Activated T-cell treated with anti-CD3 and anti-CD28 coated beads, Interleukin-2, amount 50 U/mL, for 48 hours (primary cell): ENCODE results near the gene ARL4A.

Experiments used
- DNase-seq, 2 experiments: peaks; one replicate each; pipeline ENCODE4 v3.0.0-alpha.2; 2020

The ARL4A gene

DNA sequence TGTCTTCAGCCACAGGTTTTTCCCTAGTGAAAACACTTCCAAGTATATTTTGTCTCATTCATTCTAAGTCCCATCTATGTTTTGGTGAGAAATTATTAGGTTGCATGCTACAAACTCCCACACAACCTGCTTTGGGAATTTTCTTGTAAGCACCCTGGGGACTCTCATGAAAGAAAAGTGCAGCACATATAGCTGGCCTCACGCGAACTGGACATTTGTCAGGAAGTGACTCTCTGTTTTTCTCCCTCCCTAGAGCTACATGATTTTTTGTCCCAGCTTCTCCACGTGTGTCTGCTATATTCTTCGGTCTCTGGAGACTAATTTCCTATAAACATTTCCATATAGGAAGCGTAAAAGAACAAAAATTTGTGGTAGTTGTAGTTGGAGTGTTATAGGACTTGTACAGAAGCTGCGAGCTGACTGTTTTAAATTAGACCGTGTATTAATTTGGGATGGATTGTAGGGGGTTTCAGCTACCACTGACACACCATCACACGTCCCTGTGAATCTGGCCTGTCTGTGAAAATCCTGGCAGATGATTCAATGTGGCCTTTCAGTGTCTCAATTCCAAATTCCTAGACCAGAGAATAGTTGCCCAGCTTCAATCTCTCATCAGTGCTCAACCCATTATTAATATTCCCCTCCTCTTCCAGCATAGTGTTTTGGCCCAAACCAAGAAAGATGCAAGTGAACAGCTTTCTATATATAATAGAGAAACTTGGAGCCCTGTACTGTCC is 40.2 kb downstream of the ARL4A start:
- no peak for DNase-seq

DNA sequence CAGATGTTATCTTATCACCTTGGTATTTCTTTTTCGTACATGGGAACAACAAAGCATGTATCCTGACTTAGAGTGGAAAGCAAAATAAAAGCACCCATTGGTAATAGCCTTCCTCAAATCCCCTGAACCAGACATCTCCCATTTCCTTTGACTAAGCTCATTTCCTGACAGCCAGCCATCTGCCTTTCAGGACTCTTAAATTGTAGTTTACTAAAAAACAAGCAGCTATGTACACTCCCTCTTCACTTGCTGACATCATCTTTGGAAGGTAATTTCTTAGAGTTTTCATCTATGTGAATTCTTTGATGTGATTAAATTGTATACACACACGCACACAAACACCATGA is 40.7 kb downstream of the ARL4A start:
- no peak for DNase-seq

DNA sequence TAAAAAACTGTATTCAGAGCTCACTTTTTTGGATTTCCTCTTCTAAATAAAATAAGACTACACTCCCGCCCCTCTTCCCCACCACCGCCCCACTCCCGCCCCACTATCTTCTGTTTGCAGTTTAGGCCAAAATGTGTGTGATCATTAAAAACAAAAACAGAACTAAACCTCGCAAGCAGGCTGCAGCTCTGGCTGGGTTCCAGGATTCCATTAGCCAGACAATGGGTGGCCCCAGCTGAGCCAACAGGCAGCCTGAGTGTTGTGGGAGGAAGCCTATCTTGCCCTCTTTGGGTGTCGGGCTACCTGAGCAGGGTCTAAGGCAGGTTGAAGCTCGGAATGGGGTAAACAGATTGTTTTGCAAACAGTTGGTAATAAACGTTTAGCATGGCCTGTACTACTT is 41.7 kb downstream of the ARL4A start:
- DNase-seq, result no peak

DNA sequence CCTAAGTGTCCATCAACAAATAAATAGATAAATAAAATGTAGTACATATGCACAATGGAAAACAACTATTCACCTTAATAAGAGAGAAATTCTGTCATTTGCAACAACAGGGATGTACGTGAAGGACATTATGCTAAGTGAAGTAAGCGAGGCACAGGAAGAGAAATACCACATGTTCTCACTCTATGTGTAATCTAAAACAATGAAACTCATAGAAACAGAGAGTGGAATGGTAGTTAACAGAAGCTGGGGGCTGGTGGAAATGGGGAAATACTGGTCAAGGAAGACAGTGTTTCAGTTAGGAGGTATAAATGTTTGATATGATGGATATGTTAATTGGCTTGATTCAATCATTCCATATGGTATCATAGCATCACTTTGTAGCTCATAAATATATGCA is 43.1 kb downstream of the ARL4A start:
- DNase-seq, result no peak

DNA sequence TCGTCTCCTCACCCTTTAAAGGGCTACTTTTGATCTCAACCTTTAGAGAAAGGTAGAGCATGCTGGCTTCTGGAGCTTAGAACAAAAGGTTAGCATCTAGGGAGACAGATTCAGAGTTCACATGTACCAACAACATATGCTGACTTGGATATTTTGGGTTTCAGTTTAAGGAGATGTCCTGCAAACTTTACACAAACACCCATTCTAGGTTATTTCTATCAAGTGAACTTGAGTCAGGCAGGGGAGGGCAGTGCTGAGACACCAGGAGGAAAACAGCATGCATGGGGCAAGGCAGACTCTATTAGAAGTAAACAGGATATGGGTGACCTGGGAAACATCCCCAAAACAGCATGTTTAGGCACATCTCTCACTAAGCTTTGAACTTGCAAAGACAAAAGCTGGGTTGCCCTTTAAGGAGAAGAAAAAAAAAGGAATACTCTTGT is 43.8 kb downstream of the ARL4A start:
- no peak for DNase-seq

DNA sequence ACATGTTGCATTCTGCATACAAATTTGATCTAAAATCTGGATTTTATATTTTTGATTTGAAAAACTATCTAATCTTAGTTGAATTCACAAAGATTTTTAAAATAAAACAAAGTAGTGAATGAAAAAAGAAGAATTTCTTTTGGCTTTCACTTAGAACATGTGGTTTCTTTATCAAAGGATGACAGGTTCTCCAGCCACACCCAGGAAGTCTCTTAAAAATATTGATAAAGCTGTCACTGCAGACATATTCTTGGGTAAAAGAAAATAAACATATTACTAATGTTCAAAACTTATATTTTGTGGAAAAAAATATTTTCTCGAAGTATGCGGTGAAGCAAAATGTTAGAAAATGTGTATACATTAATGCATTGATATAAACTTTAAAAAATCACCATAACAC is 44.3 kb downstream of the ARL4A start:
- no peak for DNase-seq

DNA sequence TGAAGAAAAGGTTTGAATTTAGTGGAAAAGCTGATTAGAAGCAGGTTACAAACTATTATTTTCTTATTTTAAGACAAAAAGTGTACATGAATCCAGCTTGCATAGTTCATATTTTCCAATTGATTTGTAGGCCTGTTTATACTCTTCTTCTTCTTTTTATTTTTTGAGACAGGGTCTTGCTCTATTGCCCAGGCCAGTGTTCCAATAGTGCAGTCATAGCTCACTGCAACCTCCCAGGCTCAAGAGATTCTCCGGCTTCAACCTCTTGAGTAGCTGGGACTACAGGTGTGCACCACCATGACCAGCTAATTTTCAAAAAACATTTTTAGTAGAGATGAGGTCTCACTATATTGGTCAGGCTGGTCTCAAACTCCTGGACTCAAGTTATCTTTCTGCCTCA is 45.0 kb downstream of the ARL4A start:
- DNase-seq, result no peak

DNA sequence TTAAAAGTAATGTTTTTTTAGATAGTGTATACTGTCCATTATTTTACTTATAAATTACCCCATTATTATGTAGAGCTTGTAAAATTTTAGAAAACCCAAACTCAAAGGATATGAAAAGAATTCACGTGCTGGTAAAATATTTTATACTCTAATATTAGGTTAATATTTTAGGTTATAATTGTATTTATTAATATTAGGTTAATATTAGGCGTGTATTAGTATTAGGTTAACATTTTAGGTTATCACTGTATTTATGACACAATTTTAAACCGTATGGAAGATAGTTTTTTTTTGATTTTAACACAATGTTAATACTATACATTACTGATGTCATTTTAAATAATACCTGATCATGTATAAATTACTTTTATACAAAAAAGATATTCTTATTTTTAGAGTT is 48.5 kb downstream of the ARL4A start:
- DNase-seq, result no peak

DNA sequence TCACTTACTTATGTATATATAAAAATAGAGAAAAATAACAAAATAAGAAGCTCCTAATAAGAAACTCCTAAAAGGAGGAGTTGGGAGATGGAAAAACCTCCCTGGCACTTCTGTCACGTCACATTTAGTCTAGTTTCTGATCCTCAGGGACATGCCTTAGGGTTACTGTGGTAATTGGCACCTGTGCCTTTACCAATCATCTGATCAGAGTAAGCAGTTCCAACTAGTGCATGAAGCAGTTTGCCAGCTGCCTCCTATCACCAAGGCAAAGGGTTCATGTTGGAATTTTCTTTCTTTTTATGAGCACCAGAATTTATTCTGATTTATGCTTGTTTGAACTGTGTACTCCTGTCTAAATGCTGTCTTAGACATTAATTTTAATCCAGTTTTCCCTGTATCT is 49.9 kb downstream of the ARL4A start:
- DNase-seq, result no peak

DNA sequence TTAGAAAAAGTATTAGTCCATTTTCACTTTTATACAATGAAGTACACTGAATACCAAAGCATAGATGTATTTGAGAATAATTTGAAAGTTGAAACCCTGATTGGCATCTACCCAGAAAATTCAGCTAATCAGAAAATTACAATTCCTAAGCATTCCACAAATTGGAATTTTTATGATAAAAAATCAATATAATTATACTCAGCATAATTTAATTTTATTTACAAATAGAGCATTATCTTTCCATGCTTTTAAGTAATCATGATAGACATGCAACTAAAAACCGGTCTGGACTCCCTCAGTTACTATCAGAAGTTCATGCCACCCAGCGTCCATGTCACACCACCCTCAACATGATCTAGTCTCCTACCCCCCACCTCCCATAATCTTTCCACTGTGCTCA is 50.4 kb downstream of the ARL4A start:
- DNase-seq, result no peak

DNA sequence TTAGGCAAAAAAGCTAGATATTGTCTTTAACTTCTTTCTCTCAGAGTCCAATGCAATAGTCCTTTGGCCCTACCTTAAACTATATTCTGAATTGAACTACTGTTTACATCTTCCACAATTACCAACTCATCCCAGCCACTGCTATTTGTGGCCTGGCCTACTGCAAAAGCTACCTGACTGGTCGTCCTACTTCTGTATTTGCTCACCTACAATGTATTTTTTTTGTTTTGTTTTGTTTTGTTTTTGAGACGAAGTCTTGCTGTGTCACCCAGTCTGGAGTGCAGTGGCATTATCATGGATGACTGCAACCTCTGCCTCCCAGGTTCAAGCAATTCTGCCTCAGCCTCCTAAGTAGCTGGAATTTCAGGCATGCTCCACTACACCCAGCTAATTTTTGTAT is 51.2 kb downstream of the ARL4A start:
- DNase-seq, result no peak
